H1 (cell line): ENCODE data around the gene DDR2. TPM values are rescaled to one million over a fixed set of nuclear protein-coding genes. Genes with fewer than 3 reads are reported as not detected.

Experiments
- CTCF ChIA-PET: fragments of 300-600 bp; sonication (Branson Sonifier 250); formaldehyde crosslinking; loops from one replicate; lab custom pipeline; 2021; ENCODE audit not compliant: partially characterized antibody; lab: Charles Lee
- POLR2A ChIA-PET: fragments of 300-600 bp; sonication (Branson Sonifier 250); formaldehyde crosslinking; loops from one replicate; lab custom pipeline; 2021; ENCODE audit warnings: inconsistent platforms; ENCODE audit not compliant: partially characterized antibody; lab: Charles Lee
- DNase-seq, 2 experiments: peaks; one replicate each; pipeline versions ENCODE4 v3.0.0 to v3.0.0-alpha.2; 2010 to 2022; ENCODE audit warnings: low spot score in 2 of 2, low read depth in 1 of 2, mixed read lengths in 1 of 2
- FAIRE-seq: peaks from 2 replicates; lab custom pipeline; 2011; peaks lifted over from hg19 to GRCh38; lab: Jason Lieb, UNC
- H2AFZ ChIP-seq: 2 replicates; pipeline ENCODE4 v1.8.1; 2012; ENCODE audit warnings: low read length, inconsistent platforms
- H2AK5ac ChIP-seq: 2 replicates; pipeline ENCODE4 v1.6.1; 2013; ENCODE audit warnings: low read depth, low read length
- H2BK120ac ChIP-seq: replicated peaks from 2 replicates; pipeline ENCODE3; 2013; ENCODE audit warnings: low read depth, low read length, inconsistent platforms
- H2BK12ac ChIP-seq: 2 replicates; pipeline ENCODE4 v1.6.1; 2013; ENCODE audit warnings: low read depth, low read length
- H2BK15ac ChIP-seq: 2 replicates; pipeline ENCODE4 v1.6.1; 2013; ENCODE audit warnings: low read length
- H2BK20ac ChIP-seq: 2 replicates; pipeline ENCODE4 v1.6.1; 2013; ENCODE audit warnings: low read length
- H2BK5ac ChIP-seq: 2 replicates; pipeline ENCODE4 v1.6.1; 2013; ENCODE audit warnings: low read depth, low read length
- H3K14ac ChIP-seq: 2 replicates; pipeline ENCODE4 v1.6.1; 2013; ENCODE audit warnings: inconsistent platforms; ENCODE audit not compliant: insufficient read length
- H3K18ac ChIP-seq: 2 replicates; pipeline ENCODE4 v1.6.1; 2013; ENCODE audit warnings: low read length; ENCODE audit errors: extremely low read depth
- H3K23ac ChIP-seq: 2 replicates; pipeline ENCODE4 v1.6.1; 2013; ENCODE audit warnings: inconsistent platforms; ENCODE audit not compliant: insufficient read length
- H3K23me2 ChIP-seq: 2 replicates; pipeline ENCODE4 v1.6.1; 2013; ENCODE audit warnings: low read depth, low read length
- H3K27ac ChIP-seq: 2 replicates; pipeline ENCODE4 v1.6.1; 2011; ENCODE audit warnings: low read depth, low read length, inconsistent platforms
- H3K27me3 ChIP-seq, 4 experiments: replicated peaks in 1 of 4; 1 replicate in 1 of 4; 2 replicates in 3 of 4; pipeline versions ENCODE4 v1.6.1 to v1.8.1; 2011 to 2013; ENCODE audit warnings: low read length in 3 of 4, mild to moderate bottlenecking in 3 of 4, inconsistent platforms in 2 of 4, mixed read lengths in 2 of 4, moderate library complexity in 1 of 4; ENCODE audit not compliant: control insufficient read depth in 3 of 4, insufficient read depth in 3 of 4; ENCODE audit errors: extremely low read depth in 1 of 4
- H3K36me3 ChIP-seq, 4 experiments: 2 replicates each; pipeline versions ENCODE4 v1.6.1 to v1.8.1; 2011 to 2013; ENCODE audit warnings: mild to moderate bottlenecking in 4 of 4, low read length in 3 of 4, moderate library complexity in 2 of 4, control low read depth in 1 of 4, inconsistent platforms in 1 of 4; ENCODE audit not compliant: insufficient read depth in 4 of 4, control insufficient read depth in 2 of 4
- H3K4ac ChIP-seq: replicated peaks from 2 replicates; pipeline ENCODE3; 2013; ENCODE audit warnings: low read length, low read depth, mixed read lengths, inconsistent platforms; ENCODE audit not compliant: insufficient read length
- H3K4me1 ChIP-seq, 4 experiments: replicated peaks in 1 of 4; 1 replicate in 1 of 4; 2 replicates in 3 of 4; pipeline versions ENCODE4 v1.6.1 to v1.8.1; 2011 to 2013; ENCODE audit warnings: low read length in 3 of 4, inconsistent platforms in 2 of 4, mixed read lengths in 1 of 4; ENCODE audit not compliant: insufficient read depth in 4 of 4, control insufficient read depth in 3 of 4
- H3K4me2 ChIP-seq, 2 experiments: 2 replicates each; pipeline versions ENCODE4 v1.6.1 to v1.8.1; 2011 to 2013; ENCODE audit warnings: low read depth in 2 of 2, low read length in 2 of 2, control low read depth in 1 of 2, inconsistent platforms in 1 of 2, mild to moderate bottlenecking in 1 of 2; ENCODE audit not compliant: insufficient read depth in 1 of 2
- H3K4me3 ChIP-seq, 4 experiments: fragments of 200-600, 300-600 bp in 1 of 4; sonication (generic), shearing (Covaris generic), sonication (Bioruptor Twin) in 1 of 4; 2 replicates each; pipeline versions ENCODE4 v1.5.1 to v1.8.1; 2011 to 2016; ENCODE audit warnings: low read length in 4 of 4, low read depth in 3 of 4, control low read depth in 2 of 4, inconsistent platforms in 2 of 4, mild to moderate bottlenecking in 2 of 4, mixed read lengths in 1 of 4, moderate library complexity in 1 of 4; ENCODE audit not compliant: insufficient read depth in 2 of 4; ENCODE audit errors: extremely low read depth in 1 of 4
- H3K56ac ChIP-seq: replicated peaks from 2 replicates; pipeline ENCODE3; 2013; ENCODE audit warnings: low read depth, mild to moderate bottlenecking, mixed read lengths, low read length, inconsistent platforms; ENCODE audit not compliant: insufficient read length
- H3K79me1 ChIP-seq: 2 replicates; pipeline ENCODE4 v1.6.1; 2013; ENCODE audit warnings: low read depth, low read length, control low read depth
- H3K79me2 ChIP-seq, 2 experiments: 2 replicates each; pipeline versions ENCODE4 v1.6.1 to v1.8.1; 2012 to 2013; ENCODE audit warnings: low read length in 2 of 2, mild to moderate bottlenecking in 2 of 2, inconsistent platforms in 1 of 2; ENCODE audit not compliant: insufficient read depth in 2 of 2, control insufficient read depth in 1 of 2
- H3K9ac ChIP-seq, 4 experiments: replicated peaks in 1 of 4; 1 replicate in 1 of 4; 2 replicates in 3 of 4; pipeline versions ENCODE4 v1.6.1 to v1.8.1; 2011 to 2013; ENCODE audit warnings: low read depth in 3 of 4, low read length in 3 of 4, control low read depth in 2 of 4, mild to moderate bottlenecking in 2 of 4, moderate library complexity in 2 of 4, inconsistent platforms in 1 of 4; ENCODE audit errors: extremely low read depth in 1 of 4
- H3K9me3 ChIP-seq, 2 experiments: 2 replicates each; pipeline versions ENCODE4 v1.6.1 to v1.8.1; 2012 to 2013; ENCODE audit warnings: mild to moderate bottlenecking in 2 of 2, moderate library complexity in 2 of 2, control low read depth in 1 of 2, inconsistent platforms in 1 of 2, low read depth in 1 of 2, low read length in 1 of 2, mixed read lengths in 1 of 2; ENCODE audit not compliant: insufficient read depth in 2 of 2
- H4K20me1 ChIP-seq, 2 experiments: replicated peaks in 1 of 2; 2 replicates each; pipeline versions ENCODE3 to v1.8.1; 2011 to 2013; ENCODE audit warnings: inconsistent platforms in 2 of 2, low read length in 2 of 2, mild to moderate bottlenecking in 1 of 2; ENCODE audit not compliant: insufficient read depth in 2 of 2, control insufficient read depth in 1 of 2
- H4K5ac ChIP-seq: 2 replicates; pipeline ENCODE4 v1.6.1; 2013; ENCODE audit warnings: low read length, low read depth, mixed read lengths, inconsistent platforms; ENCODE audit not compliant: insufficient read length
- H4K8ac ChIP-seq: 2 replicates; pipeline ENCODE4 v1.8.0; 2013; ENCODE audit warnings: mild to moderate bottlenecking, moderate library complexity, low read length, inconsistent platforms; ENCODE audit not compliant: insufficient read depth; ENCODE audit errors: extremely low read depth
- H4K91ac ChIP-seq: replicated peaks from 2 replicates; pipeline ENCODE3; 2013; ENCODE audit warnings: low read length, mixed read lengths, inconsistent platforms; ENCODE audit not compliant: insufficient read length
- ASH2L ChIP-seq: fragments of 200-600, 300-600 bp; sonication (generic); IDR thresholded peaks from one replicate; pipeline ENCODE4 v1.7.1; 2017; ENCODE audit warnings: low read length
- ATF3 ChIP-seq: IDR thresholded peaks from 2 replicates; pipeline ENCODE4 v1.6.1; 2011; ENCODE audit warnings: low read depth, mild to moderate bottlenecking, low read length; ENCODE audit not compliant: insufficient read depth
- BACH1 ChIP-seq: IDR thresholded peaks from 2 replicates; pipeline ENCODE4 v1.6.1; 2012; ENCODE audit warnings: low read length, improper control_type of control experiment
- CHD2 ChIP-seq: IDR thresholded peaks from 2 replicates; pipeline ENCODE4 v1.6.1; 2012; ENCODE audit warnings: low read length, improper control_type of control experiment
- E2F6 ChIP-seq: IDR thresholded peaks from 2 replicates; pipeline ENCODE4 v1.6.1; 2012; ENCODE audit warnings: inconsistent platforms
- FOSL1 ChIP-seq: IDR thresholded peaks from 2 replicates; pipeline ENCODE4 v1.6.1; 2011; ENCODE audit warnings: mild to moderate bottlenecking, low read depth, low read length, moderate library complexity; ENCODE audit not compliant: insufficient read depth
- KDM4A ChIP-seq: IDR thresholded peaks from one replicate; pipeline ENCODE4 v1.7.1; 2012; ENCODE audit warnings: low read depth, mild to moderate bottlenecking, moderate library complexity, low read length, inconsistent platforms; ENCODE audit not compliant: severe bottlenecking
- RBBP5 ChIP-seq: IDR thresholded peaks from 2 replicates; pipeline ENCODE4 v1.7.1; 2012; ENCODE audit warnings: low read depth, mild to moderate bottlenecking, inconsistent platforms, low read length, moderate library complexity, borderline replicate concordance
- RFX5 ChIP-seq: IDR thresholded peaks from 2 replicates; pipeline ENCODE4 v1.6.1; 2011; ENCODE audit warnings: low read depth, low read length, improper control_type of control experiment, borderline replicate concordance
- USF2 ChIP-seq: IDR thresholded peaks from 2 replicates; pipeline ENCODE4 v1.6.1; 2011; ENCODE audit warnings: low read length, improper control_type of control experiment
- YY1 ChIP-seq: IDR thresholded peaks from 2 replicates; pipeline ENCODE4 v1.6.1; 2011; ENCODE audit warnings: low read depth, mild to moderate bottlenecking, low read length
- WGBS, 2 experiments: shearing (Covaris generic) in 1 of 2; methylation state at CpG; one replicate each; pipeline versions ENCODE4 v1.1.6 to v1.1.7; 2013 to 2015; ENCODE audit warnings: low lambda C conversion rate in 2 of 2, mixed read lengths in 2 of 2, inconsistent platforms in 1 of 2, low coverage in 1 of 2, missing lambda C conversion rate in 1 of 2; ENCODE audit not compliant: insufficient replicate concordance in 2 of 2, insufficient coverage in 1 of 2, insufficient read length in 1 of 2; ENCODE audit errors: extremely low coverage in 1 of 2, missing lambda C conversion rate in 1 of 2; 5-methylcytosine and 5-hydroxymethylcytosine counted together
- polyA plus RNA-seq, 7 experiments: library from polyadenylated mRNA; depleted of rRNA in 3 of 7; stranded (reverse) in 5 of 7; unstranded in 2 of 7; fragments of >200 nt in 5 of 7; fragments of 200-250 nt in 2 of 7; gene quantifications; 1 replicate in 5 of 7; 2 replicates in 1 of 7; 4 replicates in 1 of 7; pipeline versions ENCODE4 v1.2.1 to v1.2.3, GENCODE V29; 2011 to 2013; ENCODE audit warnings: missing spikeins in 2 of 7, mixed read lengths in 2 of 7
- total RNA-seq: library from RNA; stranded (reverse); fragmentation: NEBNext Ultra II Directional; extraction: Animal tissue kit (Norgen Biotek cat#: 25700); gene quantifications from 2 replicates; pipeline ENCODE4 v1.2.1, GENCODE V29; 2021

DDR2 gene
- total and polyA plus RNA-seq, 2 of the 8 experiments (the other 6 are each of a cell fraction or from before 2014, with no cell fraction given): 1.00 to 2.1 TPM

- no peak overlapping the region for H2BK120ac ChIP-seq
- no peak overlapping the region for H2AK5ac ChIP-seq
- H3K56ac ChIP-seq: no peak overlapping the region
- no peak overlapping the region for H3K27ac ChIP-seq
- no peaks in the 10 kb centered on the region for H3K23me2 ChIP-seq
- no peak overlapping the region for H3K4me2 ChIP-seq
- H2AFZ ChIP-seq: no peak overlapping the region
- H2BK20ac ChIP-seq: no peak overlapping the region
- H4K5ac ChIP-seq: no peak overlapping the region
- H2BK5ac ChIP-seq: no peak overlapping the region
- no peaks in the 10 kb centered on the region for H3K27me3 ChIP-seq
- no peak overlapping the region for H3K4ac ChIP-seq
- no peak overlapping the region for H3K18ac ChIP-seq
- H2BK12ac ChIP-seq: no peak overlapping the region
- no peak overlapping the region for H4K91ac ChIP-seq
- no peaks in the 10 kb centered on the region for H3K36me3 ChIP-seq
- H4K20me1 ChIP-seq: no peaks in the 10 kb centered on the region
- POLR2A ChIA-PET: no interaction called here
- H3K79me1 ChIP-seq: no peaks in the 10 kb centered on the region
- DNase-seq (no peak), FAIRE-seq (no peak)
- no peaks in the 10 kb centered on the region for H3K9me3 ChIP-seq
- H3K23ac ChIP-seq: no peak overlapping the region
- H3K14ac ChIP-seq: no peak overlapping the region
- no peak overlapping the region for H3K4me3 ChIP-seq
- H2BK15ac ChIP-seq: no peak overlapping the region
- H4K8ac ChIP-seq: no peak overlapping the region
- CTCF ChIA-PET: interaction anchor here (3.5 kb wide), 1 partner anchor 9 kb away, joined by 13 read pairs; no protein-coding TSS in a partner anchor
- no peaks in the 10 kb centered on the region for H3K79me2 ChIP-seq
- H3K9ac ChIP-seq: no peak overlapping the region
- 90% methylated on average over 4 of the region's 4 CpGs; no CpG with 5 or more reads in 1 of the 2 experiments for WGBS, 2 experiments
- H3K4me1 ChIP-seq: no peaks in the 10 kb centered on the region
- TF ChIP-seq KDM4A (no peak), BACH1 (no peak), FOSL1 (no peak), ATF3 (no peak), YY1 (no peak), CHD2 (no peak), ASH2L (no peak), USF2 (no peak), RFX5 (no peak), RBBP5 (no peak), E2F6 (no peak)
These were observed 78.7 kb downstream of the DDR2 start for GRCh38 chr1:162710780-162711465.
